HepG2 (cell line): Measurements from ENCODE around the gene CHRNB1. TPM values are rescaled to one million over a fixed set of nuclear protein-coding genes. Genes with fewer than 3 reads are reported as not detected.

Experiments used
- GABPB1 ChIP-seq: IDR thresholded peaks from 2 replicates; pipeline ENCODE4 v1.6.1; 2016; ENCODE audit warnings: mild to moderate bottlenecking, missing genetic modification reagents, moderate library complexity, missing compliant biosample characterization
- HNF4A ChIP-seq: sonication (generic); formaldehyde crosslinking; IDR thresholded peaks from 2 replicates; pipeline ENCODE4 v1.4.0; 2020; ENCODE audit warnings: missing genetic modification reagents
- HNRNPLL ChIP-seq: fragments of 200-400 bp; formaldehyde crosslinking; IDR thresholded peaks from 2 replicates; pipeline ENCODE4 v1.6.1; 2017; ENCODE audit warnings: mild to moderate bottlenecking, low read depth, low read length; ENCODE audit not compliant: poor library complexity, severe bottlenecking
- HOXA3 ChIP-seq: sonication (generic); formaldehyde crosslinking; IDR thresholded peaks from 2 replicates; pipeline ENCODE4 v1.5.0; 2020; ENCODE audit warnings: missing genetic modification reagents
- MIXL1 ChIP-seq: IDR thresholded peaks from 2 replicates; pipeline ENCODE4 v1.6.1; 2016
- MXD4 ChIP-seq: IDR thresholded peaks from 2 replicates; pipeline ENCODE4 v1.6.1; 2016; ENCODE audit warnings: mild to moderate bottlenecking, missing biosample characterization, missing genetic modification reagents
- NFE2 ChIP-seq: sonication (generic); formaldehyde crosslinking; IDR thresholded peaks from 2 replicates; pipeline ENCODE4 v1.4.0; 2020; ENCODE audit warnings: missing genetic modification reagents
- SOX6 ChIP-seq, 2 experiments: fragments of 450-650 bp in 1 of 2; sonication (generic) in 1 of 2; formaldehyde crosslinking in 1 of 2; IDR thresholded peaks; 2 replicates each; pipeline versions ENCODE4 v1.4.0 to v1.6.1; 2017 to 2020; ENCODE audit warnings: antibody characterized with exemption in 1 of 2, mild to moderate bottlenecking in 1 of 2, missing genetic modification reagents in 1 of 2
- STAT5B ChIP-seq: sonication (generic); formaldehyde crosslinking; IDR thresholded peaks from 2 replicates; pipeline ENCODE4 v1.4.0; 2020; ENCODE audit warnings: missing genetic modification reagents
- ZFP41 ChIP-seq: sonication (generic); formaldehyde crosslinking; IDR thresholded peaks from 2 replicates; pipeline ENCODE4 v1.4.0; 2020; ENCODE audit warnings: mild to moderate bottlenecking, missing genetic modification reagents, borderline replicate concordance
- ZFY ChIP-seq: sonication (generic); formaldehyde crosslinking; IDR thresholded peaks from 2 replicates; pipeline ENCODE4 v1.4.0; 2020; ENCODE audit warnings: missing genetic modification reagents
- ZSCAN31 ChIP-seq: sonication (generic); formaldehyde crosslinking; IDR thresholded peaks from 2 replicates; pipeline ENCODE4 v1.5.0; 2020; ENCODE audit warnings: low read depth, mild to moderate bottlenecking, missing genetic modification reagents
- polyA plus RNA-seq, 8 experiments: library from polyadenylated mRNA; depleted of rRNA in 3 of 8; stranded (reverse) in 7 of 8; unstranded in 1 of 8; fragments of >200 nt; fragmentation: Illumina TruSeq in 4 of 8; extraction: Trizol in 4 of 8; gene quantifications; 2 replicates each; pipeline versions ENCODE4 v1.2.1 to v1.2.3, GENCODE V29; 2011 to 2016; ENCODE audit warnings: low read depth in 4 of 8, missing spikeins in 1 of 8, mixed read lengths in 1 of 8; ENCODE audit not compliant: insufficient read depth in 1 of 8
- total RNA-seq, 5 experiments: library from RNA; depleted of rRNA; stranded (reverse); fragments of >200 nt; fragmentation: Illumina TruSeq; extraction: Trizol; gene quantifications; 2 replicates each; pipeline ENCODE4 v1.2.3, GENCODE V29; 2016; ENCODE audit warnings: low read depth in 1 of 5
- TF ChIP-seq, protein P1 (sequence below): sonication (generic); formaldehyde crosslinking; IDR thresholded peaks from 2 replicates; pipeline ENCODE4 v1.4.0; 2020; ENCODE audit warnings: missing genetic modification reagents, mild to moderate bottlenecking, borderline replicate concordance
- TF ChIP-seq, protein P2 (sequence below): sonication (generic); formaldehyde crosslinking; conservative IDR thresholded peaks from 2 replicates; pipeline ENCODE4 v1.4.0; 2020; ENCODE audit warnings: mild to moderate bottlenecking, missing genetic modification reagents, moderate library complexity
- TF ChIP-seq, protein P3 (sequence below): sonication (generic); formaldehyde crosslinking; IDR thresholded peaks from 2 replicates; pipeline ENCODE4 v1.4.0; 2020; ENCODE audit warnings: mild to moderate bottlenecking, low read depth, missing genetic modification reagents
- TF ChIP-seq, protein P4 (sequence below), 2 experiments: sonication (generic) in 1 of 2; formaldehyde crosslinking in 1 of 2; IDR thresholded peaks; 2 replicates each; pipeline versions ENCODE4 v1.5.1 to v1.6.1; 2011 to 2020; ENCODE audit warnings: borderline replicate concordance in 1 of 2, low read depth in 1 of 2, low read length in 1 of 2, mild to moderate bottlenecking in 1 of 2, missing genetic modification reagents in 1 of 2, moderate library complexity in 1 of 2
- TF ChIP-seq, protein P5 (sequence below): sonication (generic); IDR thresholded peaks from 2 replicates; pipeline ENCODE4 v1.6.1; 2016; ENCODE audit warnings: low read depth, borderline replicate concordance

The CHRNB1 gene
- total and polyA plus RNA-seq, 2 of the 13 experiments (the other 11 are each of a cell fraction or from before 2014, with no cell fraction given): 5.4 to 33.7 TPM

DNA sequence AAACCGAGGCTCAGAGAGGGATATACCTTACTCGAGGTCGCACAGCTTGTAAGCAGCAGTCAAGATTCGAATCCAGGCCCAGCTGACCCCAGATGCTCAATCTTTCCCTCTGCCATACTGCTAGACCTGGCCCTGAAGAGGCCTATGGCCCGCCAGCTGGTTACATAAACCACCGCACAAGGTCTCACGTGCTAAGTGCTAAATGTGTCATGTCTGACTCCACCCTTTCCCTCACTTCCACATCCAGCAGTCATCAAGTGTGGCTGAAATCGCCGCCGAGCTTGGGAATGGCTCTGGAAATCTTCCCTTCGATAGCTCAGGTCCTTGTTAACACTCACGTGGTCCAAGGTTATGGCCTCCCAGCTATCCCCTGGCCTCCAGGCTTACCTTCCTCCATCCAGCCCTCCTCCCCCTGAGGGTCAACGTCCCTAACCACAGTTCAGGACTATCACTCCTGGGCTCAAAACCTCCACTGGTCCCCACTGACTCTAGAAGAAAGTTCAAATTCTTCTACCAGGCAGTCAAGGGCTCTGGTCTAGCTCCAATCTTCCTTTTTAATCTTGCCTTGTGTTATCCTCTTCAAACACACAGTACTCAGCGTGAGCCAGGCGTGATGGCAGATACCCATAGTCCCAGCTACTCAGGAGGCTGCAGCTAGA lies 31.0 kb downstream of the CHRNB1 start (continued):
- TF ChIP-seq, protein P1, sequence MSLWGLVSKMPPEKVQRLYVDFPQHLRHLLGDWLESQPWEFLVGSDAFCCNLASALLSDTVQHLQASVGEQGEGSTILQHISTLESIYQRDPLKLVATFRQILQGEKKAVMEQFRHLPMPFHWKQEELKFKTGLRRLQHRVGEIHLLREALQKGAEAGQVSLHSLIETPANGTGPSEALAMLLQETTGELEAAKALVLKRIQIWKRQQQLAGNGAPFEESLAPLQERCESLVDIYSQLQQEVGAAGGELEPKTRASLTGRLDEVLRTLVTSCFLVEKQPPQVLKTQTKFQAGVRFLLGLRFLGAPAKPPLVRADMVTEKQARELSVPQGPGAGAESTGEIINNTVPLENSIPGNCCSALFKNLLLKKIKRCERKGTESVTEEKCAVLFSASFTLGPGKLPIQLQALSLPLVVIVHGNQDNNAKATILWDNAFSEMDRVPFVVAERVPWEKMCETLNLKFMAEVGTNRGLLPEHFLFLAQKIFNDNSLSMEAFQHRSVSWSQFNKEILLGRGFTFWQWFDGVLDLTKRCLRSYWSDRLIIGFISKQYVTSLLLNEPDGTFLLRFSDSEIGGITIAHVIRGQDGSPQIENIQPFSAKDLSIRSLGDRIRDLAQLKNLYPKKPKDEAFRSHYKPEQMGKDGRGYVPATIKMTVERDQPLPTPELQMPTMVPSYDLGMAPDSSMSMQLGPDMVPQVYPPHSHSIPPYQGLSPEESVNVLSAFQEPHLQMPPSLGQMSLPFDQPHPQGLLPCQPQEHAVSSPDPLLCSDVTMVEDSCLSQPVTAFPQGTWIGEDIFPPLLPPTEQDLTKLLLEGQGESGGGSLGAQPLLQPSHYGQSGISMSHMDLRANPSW (CRISPR knock-in tag): no peak
- TF ChIP-seq ZSCAN31: no peak
- no peak for TF ChIP-seq HNRNPLL
- no peak for TF ChIP-seq MIXL1 (CRISPR knock-in tag)
- TF ChIP-seq SOX6 (IDR thresholded peaks at IDR 0.05): no peak
- TF ChIP-seq SOX6 (CRISPR knock-in tag; IDR thresholded peaks at IDR 0.05): 0 out of 2 replicates have a peak, but pooled peaks have one; percentile 25
- TF ChIP-seq HOXA3 (CRISPR knock-in tag): peak; percentile 12; the same call in 1 of the 2 replicates
- TF ChIP-seq, protein P2, sequence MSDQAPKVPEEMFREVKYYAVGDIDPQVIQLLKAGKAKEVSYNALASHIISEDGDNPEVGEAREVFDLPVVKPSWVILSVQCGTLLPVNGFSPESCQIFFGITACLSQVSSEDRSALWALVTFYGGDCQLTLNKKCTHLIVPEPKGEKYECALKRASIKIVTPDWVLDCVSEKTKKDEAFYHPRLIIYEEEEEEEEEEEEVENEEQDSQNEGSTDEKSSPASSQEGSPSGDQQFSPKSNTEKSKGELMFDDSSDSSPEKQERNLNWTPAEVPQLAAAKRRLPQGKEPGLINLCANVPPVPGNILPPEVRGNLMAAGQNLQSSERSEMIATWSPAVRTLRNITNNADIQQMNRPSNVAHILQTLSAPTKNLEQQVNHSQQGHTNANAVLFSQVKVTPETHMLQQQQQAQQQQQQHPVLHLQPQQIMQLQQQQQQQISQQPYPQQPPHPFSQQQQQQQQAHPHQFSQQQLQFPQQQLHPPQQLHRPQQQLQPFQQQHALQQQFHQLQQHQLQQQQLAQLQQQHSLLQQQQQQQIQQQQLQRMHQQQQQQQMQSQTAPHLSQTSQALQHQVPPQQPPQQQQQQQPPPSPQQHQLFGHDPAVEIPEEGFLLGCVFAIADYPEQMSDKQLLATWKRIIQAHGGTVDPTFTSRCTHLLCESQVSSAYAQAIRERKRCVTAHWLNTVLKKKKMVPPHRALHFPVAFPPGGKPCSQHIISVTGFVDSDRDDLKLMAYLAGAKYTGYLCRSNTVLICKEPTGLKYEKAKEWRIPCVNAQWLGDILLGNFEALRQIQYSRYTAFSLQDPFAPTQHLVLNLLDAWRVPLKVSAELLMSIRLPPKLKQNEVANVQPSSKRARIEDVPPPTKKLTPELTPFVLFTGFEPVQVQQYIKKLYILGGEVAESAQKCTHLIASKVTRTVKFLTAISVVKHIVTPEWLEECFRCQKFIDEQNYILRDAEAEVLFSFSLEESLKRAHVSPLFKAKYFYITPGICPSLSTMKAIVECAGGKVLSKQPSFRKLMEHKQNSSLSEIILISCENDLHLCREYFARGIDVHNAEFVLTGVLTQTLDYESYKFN: 0 out of 2 replicates have a peak, but pooled peaks have one; percentile 28
- no peak for TF ChIP-seq GABPB1 (CRISPR knock-in tag)
- TF ChIP-seq ZFP41 (CRISPR knock-in tag): no peak
- TF ChIP-seq, protein P3, sequence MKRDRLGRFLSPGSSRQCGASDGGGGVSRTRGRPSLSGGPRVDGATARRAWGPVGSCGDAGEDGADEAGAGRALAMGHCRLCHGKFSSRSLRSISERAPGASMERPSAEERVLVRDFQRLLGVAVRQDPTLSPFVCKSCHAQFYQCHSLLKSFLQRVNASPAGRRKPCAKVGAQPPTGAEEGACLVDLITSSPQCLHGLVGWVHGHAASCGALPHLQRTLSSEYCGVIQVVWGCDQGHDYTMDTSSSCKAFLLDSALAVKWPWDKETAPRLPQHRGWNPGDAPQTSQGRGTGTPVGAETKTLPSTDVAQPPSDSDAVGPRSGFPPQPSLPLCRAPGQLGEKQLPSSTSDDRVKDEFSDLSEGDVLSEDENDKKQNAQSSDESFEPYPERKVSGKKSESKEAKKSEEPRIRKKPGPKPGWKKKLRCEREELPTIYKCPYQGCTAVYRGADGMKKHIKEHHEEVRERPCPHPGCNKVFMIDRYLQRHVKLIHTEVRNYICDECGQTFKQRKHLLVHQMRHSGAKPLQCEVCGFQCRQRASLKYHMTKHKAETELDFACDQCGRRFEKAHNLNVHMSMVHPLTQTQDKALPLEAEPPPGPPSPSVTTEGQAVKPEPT (CRISPR knock-in tag): no peak
- TF ChIP-seq, protein P4, sequence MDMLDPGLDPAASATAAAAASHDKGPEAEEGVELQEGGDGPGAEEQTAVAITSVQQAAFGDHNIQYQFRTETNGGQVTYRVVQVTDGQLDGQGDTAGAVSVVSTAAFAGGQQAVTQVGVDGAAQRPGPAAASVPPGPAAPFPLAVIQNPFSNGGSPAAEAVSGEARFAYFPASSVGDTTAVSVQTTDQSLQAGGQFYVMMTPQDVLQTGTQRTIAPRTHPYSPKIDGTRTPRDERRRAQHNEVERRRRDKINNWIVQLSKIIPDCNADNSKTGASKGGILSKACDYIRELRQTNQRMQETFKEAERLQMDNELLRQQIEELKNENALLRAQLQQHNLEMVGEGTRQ (IDR thresholded peaks at IDR 0.05; ENCODE audit: low read depth, low read length): no peak
- TF ChIP-seq, protein P4 (CRISPR knock-in tag; IDR thresholded peaks at IDR 0.05; ENCODE audit: borderline replicate concordance): peak; percentile 20; the same call in 1 of the 2 replicates
- TF ChIP-seq, protein P5, sequence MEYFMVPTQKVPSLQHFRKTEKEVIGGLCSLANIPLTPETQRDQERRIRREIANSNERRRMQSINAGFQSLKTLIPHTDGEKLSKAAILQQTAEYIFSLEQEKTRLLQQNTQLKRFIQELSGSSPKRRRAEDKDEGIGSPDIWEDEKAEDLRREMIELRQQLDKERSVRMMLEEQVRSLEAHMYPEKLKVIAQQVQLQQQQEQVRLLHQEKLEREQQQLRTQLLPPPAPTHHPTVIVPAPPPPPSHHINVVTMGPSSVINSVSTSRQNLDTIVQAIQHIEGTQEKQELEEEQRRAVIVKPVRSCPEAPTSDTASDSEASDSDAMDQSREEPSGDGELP: peak; percentile 43; the same call in 1 of the 2 replicates
- TF ChIP-seq NFE2: no peak
- TF ChIP-seq STAT5B: no peak
- 0 out of 2 replicates have a peak, but pooled peaks have one; percentile 19 for TF ChIP-seq HNF4A (CRISPR knock-in tag)
- no peak for TF ChIP-seq MXD4 (CRISPR knock-in tag)
- TF ChIP-seq ZFY: peak; percentile 30; the same call in 1 of the 2 replicates
